Measurements from ENCODE around the gene BLOC1S1. TPM values are rescaled to one million over a fixed set of nuclear protein-coding genes. Genes with fewer than 3 reads are reported as not detected.
A peak's percentile ranks its signal among the peaks of the same experiment; 100 is the strongest.

Gene BLOC1S1
- total RNA-seq, 2 experiments from 2014 or later, result 156 to 162 TPM

DNA sequence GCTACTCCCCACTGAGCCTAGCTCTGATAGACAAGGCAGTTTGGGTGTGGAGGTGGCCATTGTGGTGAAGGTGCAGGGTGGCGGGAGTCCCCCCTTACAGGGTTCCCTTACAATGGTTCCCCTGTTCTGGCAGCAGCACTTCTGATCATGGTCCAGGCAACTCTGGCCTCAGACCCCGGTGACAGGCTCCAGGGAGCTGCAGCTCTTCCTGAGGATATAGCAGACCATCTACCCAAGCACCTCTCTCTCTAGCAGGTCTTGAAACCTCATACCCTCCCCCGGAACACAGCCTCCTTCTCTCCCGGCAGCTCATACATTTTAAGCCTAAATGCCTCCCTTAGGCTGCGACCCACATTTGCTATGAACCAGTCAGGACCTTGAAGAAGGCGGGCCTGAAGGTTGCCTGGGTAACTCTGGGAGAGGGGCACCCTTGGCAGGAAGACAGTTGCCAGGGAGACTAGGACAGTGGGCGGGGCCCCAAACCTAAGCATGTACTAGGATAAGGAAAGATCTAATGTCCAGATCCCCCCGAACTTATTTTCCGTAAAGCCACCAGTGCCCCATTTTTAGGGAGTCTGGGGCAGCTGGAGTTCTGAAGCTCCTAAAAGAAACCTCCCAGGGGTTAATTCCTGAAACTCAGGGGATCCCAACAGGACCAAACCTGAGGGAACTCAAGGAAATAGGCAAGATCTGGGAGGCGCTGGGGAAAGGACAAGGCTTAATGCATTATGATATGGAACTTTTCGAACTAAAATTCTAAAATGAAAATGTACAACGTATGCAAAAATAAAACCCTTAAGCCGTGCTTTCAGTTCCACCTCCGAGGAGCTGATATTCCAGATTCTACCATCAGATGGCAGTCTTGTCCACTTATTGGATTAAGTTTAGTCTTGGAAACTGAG lies 22.5 kb downstream of the BLOC1S1 start:
- H3K4me1 Mint-ChIP-seq, result peaks cover 33% of the 10 kb centered on the region
- no peaks in the 10 kb centered on the region for H3K36me3 Mint-ChIP-seq (ENCODE audit: low read depth)
- peaks cover 11% of the 10 kb centered on the region for H3K27me3 Mint-ChIP-seq
- H3K4me3 Mint-ChIP-seq, result peak overlapping the region; percentile 88
- CTCF ChIA-PET, result interaction anchor here (0.6 to 4.9 kb wide), 55 partner anchors 9 to 765 kb away, joined by 3 to 54 read pairs (median 6); partner anchors contain the start of genes BLOC1S1, CD63, DGKA and DNAJC14
- H3K9me3 Mint-ChIP-seq, result no peaks in the 10 kb centered on the region
- POLR2A ChIA-PET, result interaction anchor here (0.7 to 2.9 kb wide), 26 partner anchors 9 to 413 kb away, joined by 3 to 40 read pairs (median 6); partner anchors contain the start of genes BLOC1S1, CD63, ORMDL2 and PYM1
- DNase-seq, result peak; percentile 87
- H3K27ac Mint-ChIP-seq, result peak overlapping the region; percentile 84

GRCh38 chr12:55739025-55739378 lies 23.2 kb downstream of the BLOC1S1 start:
- Mint-ChIP-seq H3K9me3 (no peaks in the 10 kb centered on the region), H3K4me3 (peak overlapping the region; percentile 88), H3K27ac (no peak overlapping the region), H3K4me1 (peaks cover 38% of the 10 kb centered on the region), H3K27me3 (peaks cover 11% of the 10 kb centered on the region), H3K36me3 (ENCODE audit: low read depth) (no peaks in the 10 kb centered on the region)
- POLR2A ChIA-PET, result interaction anchor here (0.7 to 2.9 kb wide), 22 partner anchors 9 to 412 kb away, joined by 3 to 40 read pairs (median 8); partner anchors contain the start of genes CD63, ORMDL2, PYM1 and RAB5B
- CTCF ChIA-PET, result interaction anchor here (0.6 to 4.9 kb wide), 51 partner anchors 9 to 765 kb away, joined by 3 to 54 read pairs (median 6); partner anchors contain the start of genes BLOC1S1, CD63, DGKA and DNAJC14
- DNase-seq, result no peak

GRCh38 chr12:55741931-55742680 lies 26.3 kb downstream of the BLOC1S1 start:
- Mint-ChIP-seq H3K4me3 (peak overlapping the region; percentile 76), H3K27me3 (peaks cover 11% of the 10 kb centered on the region), H3K4me1 (peaks cover 52% of the 10 kb centered on the region), H3K27ac (no peak overlapping the region), H3K36me3 (ENCODE audit: low read depth) (no peaks in the 10 kb centered on the region), H3K9me3 (no peaks in the 10 kb centered on the region)
- ChIA-PET CTCF (interaction anchor here (0.6 to 3.3 kb wide), 5 partner anchors 12 to 287 kb away, joined by 3 to 14 read pairs (median 4); partner anchors contain the start of genes ORMDL2 and SARNP), POLR2A (interaction anchor here (0.8 to 3.5 kb wide), 6 partner anchors 12 to 232 kb away, joined by 3 to 20 read pairs (median 3); partner anchors contain the start of genes ORMDL2, RAB5B and SARNP)
- DNase-seq, result no peak

DNA sequence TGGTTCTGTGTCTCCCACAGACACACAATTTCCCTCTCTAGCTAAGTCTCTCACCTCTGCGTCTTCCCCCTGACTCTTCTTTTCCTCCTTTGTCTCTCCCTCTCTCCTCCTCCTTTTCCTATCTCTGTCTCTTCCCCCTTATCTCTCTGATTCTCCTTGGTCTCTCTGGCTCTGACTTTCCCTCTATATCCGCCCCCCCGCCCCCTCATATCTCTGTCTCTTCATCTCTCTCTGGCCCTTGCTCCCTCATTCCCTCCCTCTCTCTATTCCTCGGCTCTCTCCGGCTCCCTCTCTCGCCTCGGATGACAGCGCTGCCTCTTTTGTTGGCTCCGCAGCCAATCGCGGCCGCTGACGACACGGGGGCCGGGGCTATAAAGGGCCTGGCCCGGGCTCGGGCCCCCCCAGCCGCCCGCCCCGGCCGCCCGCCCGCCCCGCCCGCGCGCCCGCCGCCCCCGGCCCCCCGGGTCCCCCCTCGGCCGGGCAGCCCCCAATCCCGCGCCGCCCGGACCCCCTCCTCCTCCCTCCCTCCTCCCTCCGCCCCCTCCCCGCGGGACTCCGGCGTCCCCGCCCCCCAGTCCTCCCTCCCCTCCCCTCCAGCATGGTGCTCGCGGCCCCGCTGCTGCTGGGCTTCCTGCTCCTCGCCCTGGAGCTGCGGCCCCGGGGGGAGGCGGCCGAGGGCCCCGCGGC lies 27.0 kb downstream of the BLOC1S1 start, which contains the start of gene GDF11:
Gene GDF11 (plus strand): TSS at position 404 of the 687 bp plus-strand sequence. CDS start 195 bp downstream, at position 599.
- H3K27ac Mint-ChIP-seq, result peak within 1 kb of the TSS; percentile 21
- H3K27me3 Mint-ChIP-seq, result peaks cover 11% of the 10 kb centered on the region
- peak; percentile 76 for DNase-seq
- CTCF ChIA-PET, result interaction anchor here (0.8 to 3.3 kb wide), 6 partner anchors 13 to 253 kb away, joined by 3 to 14 read pairs (median 4); partner anchors contain the start of genes ORMDL2 and SARNP
- peaks cover 45% of the 10 kb centered on the region for H3K4me1 Mint-ChIP-seq
- H3K4me3 Mint-ChIP-seq, result peak within 1 kb of the TSS; percentile 89
- no peaks in the 10 kb centered on the region for H3K36me3 Mint-ChIP-seq (ENCODE audit: low read depth)
- H3K9me3 Mint-ChIP-seq, result no peaks in the 10 kb centered on the region
- POLR2A ChIA-PET, result interaction anchor here (0.8 to 3.5 kb wide), 11 partner anchors 9 to 232 kb away, joined by 3 to 20 read pairs (median 5); partner anchors contain the start of genes DGKA, DNAJC14, ORMDL2 and RAB5B

- no peaks in the 10 kb centered on the region for H3K36me3 Mint-ChIP-seq (ENCODE audit: low read depth)
- peak overlapping the region; percentile 89 for H3K4me3 Mint-ChIP-seq
- peaks cover 11% of the 10 kb centered on the region for H3K27me3 Mint-ChIP-seq
- peaks cover 38% of the 10 kb centered on the region for H3K4me1 Mint-ChIP-seq
- POLR2A ChIA-PET, result interaction anchor here (0.9 to 3.5 kb wide), 16 partner anchors 8 to 296 kb away, joined by 3 to 20 read pairs (median 5); partner anchors contain the start of genes CD63, DGKA, DNAJC14 and ORMDL2
- peak; percentile 64 for DNase-seq
- CTCF ChIA-PET, result interaction anchor here (0.8 to 3.3 kb wide), 7 partner anchors 11 to 252 kb away, joined by 3 to 14 read pairs (median 3); partner anchors contain the start of genes BLOC1S1, ORMDL2 and SARNP
- peak overlapping the region; percentile 21 for H3K27ac Mint-ChIP-seq
- no peaks in the 10 kb centered on the region for H3K9me3 Mint-ChIP-seq
These were observed 27.8 kb downstream of the BLOC1S1 start for GRCh38 chr12:55743406-55744339.

DNA sequence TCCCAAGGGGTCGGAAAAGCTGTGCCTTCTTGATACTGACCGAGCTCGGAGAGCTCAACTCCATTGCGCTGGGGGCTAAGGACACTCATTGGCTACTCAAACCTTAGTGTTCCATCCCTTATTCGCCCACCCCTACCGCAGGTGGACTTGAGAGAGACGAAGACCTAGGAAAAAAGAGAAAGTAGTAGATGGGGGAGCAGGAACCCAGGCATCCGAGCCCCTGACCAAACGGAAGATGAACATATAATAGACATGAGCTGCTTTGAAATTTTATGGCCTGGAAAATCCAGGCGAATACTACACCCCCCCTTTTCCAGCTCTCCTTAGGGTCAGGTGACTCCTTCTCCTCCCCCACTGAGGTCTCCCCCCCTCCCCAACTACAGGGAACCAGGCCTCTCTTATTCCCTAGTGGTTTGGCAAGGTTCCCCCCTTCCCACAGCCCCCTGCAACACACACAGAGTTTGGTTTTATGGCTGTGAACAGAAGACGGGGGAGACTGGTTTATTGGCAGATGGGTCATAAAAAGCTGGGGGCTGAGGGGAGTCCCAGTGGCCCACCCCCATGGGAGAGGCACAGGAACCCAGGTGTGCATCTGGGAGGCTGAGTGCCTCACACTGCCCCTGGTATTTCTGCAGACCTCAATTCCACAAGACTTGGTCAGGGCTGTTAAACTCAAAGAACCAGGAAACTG lies 28.6 kb downstream of the BLOC1S1 start:
- CTCF ChIA-PET, result interaction anchor here (0.8 to 3.3 kb wide), 6 partner anchors 10 to 251 kb away, joined by 3 to 14 read pairs (median 4); partner anchors contain the start of genes BLOC1S1, ORMDL2 and SARNP
- peaks cover 6% of the 10 kb centered on the region for H3K36me3 Mint-ChIP-seq (ENCODE audit: low read depth)
- no peaks in the 10 kb centered on the region for H3K9me3 Mint-ChIP-seq
- no peak for DNase-seq
- no peak overlapping the region for H3K27ac Mint-ChIP-seq
- peaks cover 11% of the 10 kb centered on the region for H3K27me3 Mint-ChIP-seq
- peaks cover 35% of the 10 kb centered on the region for H3K4me1 Mint-ChIP-seq
- H3K4me3 Mint-ChIP-seq, result peak overlapping the region; percentile 89
- POLR2A ChIA-PET, result interaction anchor here (0.7 to 3.5 kb wide), 16 partner anchors 10 to 295 kb away, joined by 3 to 20 read pairs (median 5); partner anchors contain the start of genes CD63, DGKA, DNAJC14 and ORMDL2

- no peaks in the 10 kb centered on the region for H3K9me3 Mint-ChIP-seq
- ChIA-PET POLR2A (interaction anchor here (0.7 to 3.5 kb wide), 8 partner anchors 9 to 182 kb away, joined by 3 to 20 read pairs (median 4); partner anchors contain the start of genes CD63, ORMDL2, PYM1 and SARNP), CTCF (interaction anchor here (0.6 to 3.6 kb wide), 4 partner anchors 8 to 561 kb away, joined by 3 to 22 read pairs (median 10); partner anchors contain the start of genes ORMDL2 and SARNP)
- DNase-seq, result no peak
- H3K36me3 Mint-ChIP-seq (ENCODE audit: low read depth), result peaks cover 9% of the 10 kb centered on the region
- H3K4me1 Mint-ChIP-seq, result peaks cover 35% of the 10 kb centered on the region
- H3K27me3 Mint-ChIP-seq, result peaks cover 11% of the 10 kb centered on the region
- peak overlapping the region; percentile 89 for H3K4me3 Mint-ChIP-seq
- no peak overlapping the region for H3K27ac Mint-ChIP-seq
These were observed 29.7 kb downstream of the BLOC1S1 start for GRCh38 chr12:55745361-55746173.

DNA sequence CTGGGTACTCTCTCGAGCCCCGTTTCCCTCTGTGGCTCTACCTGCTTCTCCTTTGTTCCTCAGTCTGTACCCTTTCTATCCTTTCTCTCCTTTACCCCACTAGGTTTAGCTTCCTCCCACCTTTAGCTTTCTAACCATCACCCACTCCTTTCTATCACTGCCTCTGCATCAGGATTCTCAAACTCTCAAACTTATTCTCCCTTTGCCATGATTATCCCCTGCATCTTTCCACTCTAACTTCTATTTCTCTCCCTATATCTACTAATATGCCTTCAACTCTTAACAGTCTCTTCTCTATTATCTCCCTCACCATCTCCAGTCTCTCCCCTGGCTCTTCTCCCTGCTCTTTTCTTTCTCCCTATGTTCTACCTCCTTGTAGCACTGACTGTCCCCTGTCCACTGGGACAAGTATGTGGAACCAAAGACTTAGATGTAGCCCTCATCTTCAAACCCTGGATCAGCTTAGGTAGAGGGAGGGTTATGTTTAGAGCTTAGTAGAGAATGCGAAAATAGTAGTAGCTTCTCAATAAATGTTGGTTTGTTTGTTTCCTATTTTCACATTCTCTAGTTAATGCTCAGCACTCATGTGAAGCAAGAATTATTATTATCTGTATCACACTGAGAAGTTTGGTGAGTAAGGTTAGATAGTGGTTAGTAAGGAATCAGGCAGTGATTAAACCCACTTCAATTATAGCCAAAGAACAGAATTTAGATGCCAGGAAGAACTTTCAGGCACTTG lies 30.5 kb downstream of the BLOC1S1 start:
- DNase-seq, result no peak
- CTCF ChIA-PET, result interaction anchor here (0.7 to 3.6 kb wide), 8 partner anchors 9 to 438 kb away, joined by 3 to 22 read pairs (median 4); partner anchors contain the start of genes ORMDL2 and SARNP
- Mint-ChIP-seq H3K27ac (no peak overlapping the region), H3K4me1 (peaks cover 35% of the 10 kb centered on the region), H3K4me3 (no peak overlapping the region), H3K27me3 (peaks cover 11% of the 10 kb centered on the region), H3K9me3 (no peaks in the 10 kb centered on the region), H3K36me3 (ENCODE audit: low read depth) (peaks cover 13% of the 10 kb centered on the region)
- POLR2A ChIA-PET, result interaction anchor here (0.9 to 3.3 kb wide), 7 partner anchors 8 to 194 kb away, joined by 3 to 19 read pairs (median 3); partner anchors contain the start of gene PYM1

DNA sequence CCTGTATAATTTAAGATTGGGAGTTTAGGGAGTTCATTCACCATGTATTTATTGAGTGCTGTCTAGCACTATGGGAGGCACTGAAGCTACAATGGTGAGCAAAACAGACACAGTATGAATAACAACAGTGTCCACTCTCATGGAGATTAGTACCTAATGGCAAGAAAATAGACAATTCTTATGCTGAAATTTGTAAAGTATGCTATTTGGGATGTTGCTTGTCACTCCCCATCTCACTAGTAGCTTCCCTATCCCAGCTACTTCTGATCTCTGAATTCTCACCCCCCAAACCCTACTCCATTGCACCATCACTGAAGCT lies 31.0 kb downstream of the BLOC1S1 start:
- no peak for DNase-seq
- Mint-ChIP-seq H3K27ac (no peak overlapping the region), H3K9me3 (no peaks in the 10 kb centered on the region), H3K27me3 (peaks cover 7% of the 10 kb centered on the region), H3K4me3 (no peak overlapping the region), H3K4me1 (peaks cover 33% of the 10 kb centered on the region), H3K36me3 (ENCODE audit: low read depth) (peaks cover 14% of the 10 kb centered on the region)
- ChIA-PET POLR2A (interaction anchor here (0.6 to 3.3 kb wide), 10 partner anchors 9 to 193 kb away, joined by 3 to 19 read pairs (median 4); partner anchors contain the start of genes ORMDL2, PYM1 and SARNP), CTCF (interaction anchor here (0.7 to 3.6 kb wide), 8 partner anchors 9 to 438 kb away, joined by 3 to 22 read pairs (median 4); partner anchors contain the start of genes ORMDL2 and SARNP)

Measured in activated CD4-positive, alpha-beta memory T cell treated with anti-CD3 and anti-CD28 coated beads, Interleukin-2, amount 10 ng/mL, durations not matched to agents 7 days and 5 days (primary cell).